ENCODE data around the gene PTPRG.

The PTPRG gene

GRCh38 chr3:62013951-62014350 is 452.6 kb downstream of the PTPRG start:
- H3K27me3 ChIP-seq (ENCODE audit: insufficient read depth, low read length), result no peaks in the 10 kb centered on the region
- H3K27ac ChIP-seq (ENCODE audit: low read depth, low read length), result no peak overlapping the region
- H3K9ac ChIP-seq (ENCODE audit: low read depth, low read length), result no peak overlapping the region
- no peaks in the 10 kb centered on the region for H3K9me3 ChIP-seq (ENCODE audit: insufficient read depth, low read depth, low read length)
- H3K36me3 ChIP-seq (ENCODE audit: insufficient read depth, low read length), result peaks cover 14% of the 10 kb centered on the region
- H3K4me1 ChIP-seq (ENCODE audit: insufficient read depth, low read length), result 0 out of 2 replicates have a peak, but pooled peaks cover 4% of the 10 kb centered on the region
- WGBS, result 95% methylated on average over 6 of the region's 7 CpGs
- H3K4me3 ChIP-seq (ENCODE audit: low read length), result no peak overlapping the region

- no peak overlapping the region for H3K9ac ChIP-seq (ENCODE audit: low read depth, low read length)
- WGBS, result 91% methylated on average over 3 of the region's 3 CpGs
These were observed 453.7 kb downstream of the PTPRG start for GRCh38 chr3:62015111-62015510.

GRCh38 chr3:62019906-62020305 is 458.5 kb downstream of the PTPRG start:
- no peaks in the 10 kb centered on the region for H3K36me3 ChIP-seq (ENCODE audit: insufficient read depth, low read length)
- no peak overlapping the region for H3K4me3 ChIP-seq (ENCODE audit: low read length)
- no peak overlapping the region for H3K9ac ChIP-seq (ENCODE audit: low read depth, low read length)
- H3K9me3 ChIP-seq (ENCODE audit: insufficient read depth, low read depth, low read length), result no peaks in the 10 kb centered on the region
- H3K27ac ChIP-seq (ENCODE audit: low read depth, low read length), result no peak overlapping the region
- H3K27me3 ChIP-seq (ENCODE audit: insufficient read depth, low read length), result no peaks in the 10 kb centered on the region
- 90% methylated on average over 1 of the region's 1 CpG for WGBS
- H3K4me1 ChIP-seq (ENCODE audit: insufficient read depth, low read length), result peaks cover 26% of the 10 kb centered on the region

More at GRCh38 chr3:62015111-62015510, 453.7 kb downstream of the PTPRG start:
- Histone ChIP-seq H3K4me1 (ENCODE audit: insufficient read depth, low read length) (peaks cover 4% of the 10 kb centered on the region; the same call in 1 of the 2 replicates), H3K27me3 (ENCODE audit: insufficient read depth, low read length) (no peaks in the 10 kb centered on the region), H3K27ac (ENCODE audit: low read depth, low read length) (no peak overlapping the region), H3K36me3 (ENCODE audit: insufficient read depth, low read length) (0 out of 2 replicates have a peak, but pooled peaks cover 3% of the 10 kb centered on the region), H3K9me3 (ENCODE audit: insufficient read depth, low read depth, low read length) (no peaks in the 10 kb centered on the region), H3K4me3 (ENCODE audit: low read length) (no peak overlapping the region)

GRCh38 chr3:62020706-62021105 is 459.3 kb downstream of the PTPRG start:
- Histone ChIP-seq H3K27me3 (ENCODE audit: insufficient read depth, low read length) (no peaks in the 10 kb centered on the region), H3K36me3 (ENCODE audit: insufficient read depth, low read length) (no peaks in the 10 kb centered on the region), H3K4me1 (ENCODE audit: insufficient read depth, low read length) (peaks cover 26% of the 10 kb centered on the region), H3K9ac (ENCODE audit: low read depth, low read length) (no peak overlapping the region), H3K4me3 (ENCODE audit: low read length) (no peak overlapping the region), H3K27ac (ENCODE audit: low read depth, low read length) (no peak overlapping the region), H3K9me3 (ENCODE audit: insufficient read depth, low read depth, low read length) (no peaks in the 10 kb centered on the region)
- WGBS, result 95% methylated on average over 2 of the region's 2 CpGs

- 97% methylated on average over 4 of the region's 4 CpGs for WGBS
- H3K36me3 ChIP-seq (ENCODE audit: insufficient read depth, low read length), result no peaks in the 10 kb centered on the region
- no peaks in the 10 kb centered on the region for H3K27me3 ChIP-seq (ENCODE audit: insufficient read depth, low read length)
- no peak overlapping the region for H3K27ac ChIP-seq (ENCODE audit: low read depth, low read length)
- H3K9ac ChIP-seq (ENCODE audit: low read depth, low read length), result no peak overlapping the region
- H3K4me1 ChIP-seq (ENCODE audit: insufficient read depth, low read length), result peaks cover 23% of the 10 kb centered on the region
- no peaks in the 10 kb centered on the region for H3K9me3 ChIP-seq (ENCODE audit: insufficient read depth, low read depth, low read length)
- no peak overlapping the region for H3K4me3 ChIP-seq (ENCODE audit: low read length)
These were observed 460.9 kb downstream of the PTPRG start for GRCh38 chr3:62022312-62022711.

- Histone ChIP-seq H3K36me3 (ENCODE audit: insufficient read depth, low read length) (no peaks in the 10 kb centered on the region), H3K4me3 (ENCODE audit: low read length) (no peak overlapping the region), H3K9ac (ENCODE audit: low read depth, low read length) (no peak overlapping the region), H3K27ac (ENCODE audit: low read depth, low read length) (no peak overlapping the region), H3K4me1 (ENCODE audit: insufficient read depth, low read length) (peaks cover 23% of the 10 kb centered on the region), H3K9me3 (ENCODE audit: insufficient read depth, low read depth, low read length) (no peaks in the 10 kb centered on the region), H3K27me3 (ENCODE audit: insufficient read depth, low read length) (no peaks in the 10 kb centered on the region)
- 95% methylated on average over 3 of the region's 3 CpGs for WGBS
These were observed 463.5 kb downstream of the PTPRG start for GRCh38 chr3:62024882-62025281.

- no peak overlapping the region for H3K9ac ChIP-seq (ENCODE audit: low read depth, low read length)
- WGBS, result 95% methylated on average over 1 of the region's 1 CpG
These were observed 464.5 kb downstream of the PTPRG start for GRCh38 chr3:62025913-62026312.

GRCh38 chr3:62027241-62027640 is 465.9 kb downstream of the PTPRG start:
- Histone ChIP-seq H3K4me3 (ENCODE audit: low read length) (no peak overlapping the region), H3K9ac (ENCODE audit: low read depth, low read length) (no peak overlapping the region), H3K4me1 (ENCODE audit: insufficient read depth, low read length) (peaks cover 16% of the 10 kb centered on the region), H3K27me3 (ENCODE audit: insufficient read depth, low read length) (no peaks in the 10 kb centered on the region), H3K9me3 (ENCODE audit: insufficient read depth, low read depth, low read length) (no peaks in the 10 kb centered on the region), H3K36me3 (ENCODE audit: insufficient read depth, low read length) (no peaks in the 10 kb centered on the region), H3K27ac (ENCODE audit: low read depth, low read length) (no peak overlapping the region)
- WGBS, result 92% methylated on average over 4 of the region's 4 CpGs

More at GRCh38 chr3:62025913-62026312, 464.5 kb downstream of the PTPRG start:
- H3K27me3 ChIP-seq (ENCODE audit: insufficient read depth, low read length), result no peaks in the 10 kb centered on the region
- no peak overlapping the region for H3K4me3 ChIP-seq (ENCODE audit: low read length)
- H3K4me1 ChIP-seq (ENCODE audit: insufficient read depth, low read length), result peaks cover 23% of the 10 kb centered on the region
- H3K36me3 ChIP-seq (ENCODE audit: insufficient read depth, low read length), result no peaks in the 10 kb centered on the region
- no peak overlapping the region for H3K27ac ChIP-seq (ENCODE audit: low read depth, low read length)
- no peaks in the 10 kb centered on the region for H3K9me3 ChIP-seq (ENCODE audit: insufficient read depth, low read depth, low read length)

GRCh38 chr3:62027796-62028195 is 466.4 kb downstream of the PTPRG start:
- WGBS, result 92% methylated on average over 5 of the region's 5 CpGs
- Histone ChIP-seq H3K9ac (ENCODE audit: low read depth, low read length) (no peak overlapping the region), H3K4me1 (ENCODE audit: insufficient read depth, low read length) (peaks cover 10% of the 10 kb centered on the region), H3K9me3 (ENCODE audit: insufficient read depth, low read depth, low read length) (no peaks in the 10 kb centered on the region), H3K4me3 (ENCODE audit: low read length) (no peak overlapping the region), H3K27ac (ENCODE audit: low read depth, low read length) (no peak overlapping the region), H3K36me3 (ENCODE audit: insufficient read depth, low read length) (no peaks in the 10 kb centered on the region), H3K27me3 (ENCODE audit: insufficient read depth, low read length) (no peaks in the 10 kb centered on the region)

- no peak overlapping the region for H3K27ac ChIP-seq (ENCODE audit: low read depth, low read length)
- H3K4me1 ChIP-seq (ENCODE audit: insufficient read depth, low read length), result peaks cover 6% of the 10 kb centered on the region
- H3K4me3 ChIP-seq (ENCODE audit: low read length), result no peak overlapping the region
- no peaks in the 10 kb centered on the region for H3K36me3 ChIP-seq (ENCODE audit: insufficient read depth, low read length)
- H3K9me3 ChIP-seq (ENCODE audit: insufficient read depth, low read depth, low read length), result no peaks in the 10 kb centered on the region
- H3K27me3 ChIP-seq (ENCODE audit: insufficient read depth, low read length), result no peaks in the 10 kb centered on the region
- 100% methylated on average over 3 of the region's 5 CpGs for WGBS
- H3K9ac ChIP-seq (ENCODE audit: low read depth, low read length), result no peak overlapping the region
These were observed 466.9 kb downstream of the PTPRG start for GRCh38 chr3:62028236-62028635.

GRCh38 chr3:62032738-62033137 is 471.4 kb downstream of the PTPRG start:
- H3K4me3 ChIP-seq (ENCODE audit: low read length), result no peak overlapping the region
- 0 out of 2 replicates have a peak, but pooled peaks cover 1% of the 10 kb centered on the region for H3K4me1 ChIP-seq (ENCODE audit: insufficient read depth, low read length)
- no peaks in the 10 kb centered on the region for H3K27me3 ChIP-seq (ENCODE audit: insufficient read depth, low read length)
- H3K9ac ChIP-seq (ENCODE audit: low read depth, low read length), result no peak overlapping the region
- 94% methylated on average over 5 of the region's 5 CpGs for WGBS
- no peaks in the 10 kb centered on the region for H3K36me3 ChIP-seq (ENCODE audit: insufficient read depth, low read length)
- H3K9me3 ChIP-seq (ENCODE audit: insufficient read depth, low read depth, low read length), result no peaks in the 10 kb centered on the region
- H3K27ac ChIP-seq (ENCODE audit: low read depth, low read length), result no peak overlapping the region

All from HUES64 (cell line).